ENCODE measurements around the gene KRT2. TPM values are rescaled to one million over a fixed set of nuclear protein-coding genes. Genes with fewer than 3 reads are reported as not detected.

Gene KRT2
- total and polyA plus RNA-seq, 10 of the 15 experiments (the other 5 are each of a cell fraction or from before 2014, with no cell fraction given) = 0.08 to 0.12 TPM; not detected in 8

- ChIA-PET CTCF (interaction anchor here (0.7 kb wide), 1 partner anchor 11 kb away, joined by 3 read pairs; no protein-coding TSS in a partner anchor), SMC1A (ENCODE audit: uncharacterized antibody, unreplicated experiment) (no interaction called here), RAD21 (ENCODE audit: unreplicated experiment) (no interaction called here), POLR2A (no interaction called here)
- no peaks in the 10 kb centered on the region for H3K36me3 ChIP-seq (ENCODE audit: control insufficient read depth in 2 of 2, insufficient read depth in 2 of 2, low read length in 1 of 2)
- intact Hi-C loops (cut with micrococcal nuclease; ENCODE audit: unreplicated experiment) (no loop called here), in situ Hi-C loops (cut with MboI) (no loop called here)
- H2AFZ ChIP-seq (ENCODE audit: control insufficient read depth, low read depth, low read length) = no peak overlapping the region
- no peaks in the 10 kb centered on the region for H4K20me1 ChIP-seq (ENCODE audit: control insufficient read depth, insufficient read depth)
- no peak for FAIRE-seq
- DNase-seq (ENCODE audit: low read depth, low spot score) = no peak
- no peak overlapping the region for H3K27ac ChIP-seq (ENCODE audit: control insufficient read depth, insufficient read depth)
- no peaks in the 10 kb centered on the region for H3K4me1 ChIP-seq (ENCODE audit: control insufficient read depth, insufficient read depth, low read length)
- H3K9ac ChIP-seq (ENCODE audit: control insufficient read depth, insufficient read depth, low read length) = no peak overlapping the region
- peaks cover 1 to 2% of the 10 kb centered on the region in 2 experiments; a peak in 2 of 4 replicates for H3K27me3 ChIP-seq (replicated peaks in 1 of 2; ENCODE audit: control insufficient read depth in 2 of 2, insufficient read depth in 2 of 2, low read length in 1 of 2)
- WGBS (ENCODE audit: insufficient coverage, insufficient replicate concordance, low lambda C conversion rate, missing lambda C conversion rate) = 18% methylated on average over 10 of the region's 11 CpGs
- no peaks in the 10 kb centered on the region for H3K79me2 ChIP-seq (ENCODE audit: control insufficient read depth, insufficient read depth, low read length)
- no peak overlapping the region for H3K4me3 ChIP-seq
- no peak overlapping the region for H3K4me2 ChIP-seq (ENCODE audit: control insufficient read depth, insufficient read depth)
- H3K9me3 ChIP-seq (replicated peaks; ENCODE audit: control insufficient read depth, insufficient read depth, low read length) = no peaks in the 10 kb centered on the region
- TF ChIP-seq CREB1 (IDR thresholded peaks at IDR 0.05; ENCODE audit: low read depth) = no peak
- no peak for TF ChIP-seq MEF2B (IDR thresholded peaks at IDR 0.05; ENCODE audit: partially characterized antibody, poor library complexity, severe bottlenecking)
- no peak for TF ChIP-seq NR2F1 (conservative IDR thresholded peaks at IDR 0.05)
- TF ChIP-seq PAX8 (IDR thresholded peaks at IDR 0.05) = no peak
- no peak for TF ChIP-seq ATF3 (IDR thresholded peaks at IDR 0.05; ENCODE audit: borderline replicate concordance, extremely low read depth, low read depth, low read length)
- no peak for TF ChIP-seq CEBPZ (IDR thresholded peaks at IDR 0.05; ENCODE audit: low read depth, low read length)
- no peak for TF ChIP-seq SRF (IDR thresholded peaks at IDR 0.05; ENCODE audit: low read depth in 2 of 2, low read length in 2 of 2)
- TF ChIP-seq ZBTB40 (IDR thresholded peaks at IDR 0.05; ENCODE audit: borderline replicate concordance) = no peak
- no peak for TF ChIP-seq IRF5 (IDR thresholded peaks at IDR 0.05; ENCODE audit: borderline replicate concordance)
- TF ChIP-seq CHD4 (IDR thresholded peaks at IDR 0.05) = no peak
- no peak for ATAC-seq
- no TSS peak for BruUV-seq (replicated peaks)
Observed at GRCh38 chr12:52698651-52699340, 46.8 kb upstream of the KRT2 start.

Measured in GM12878 (cell line).